ENCODE measurements around the gene FGFR3.
A peak's percentile ranks its signal among the peaks of the same experiment; 100 is the strongest.
"Not testable (repeated sequence)": the region's sequence is repeated elsewhere in the genome, so short reads cannot be mapped to it uniquely, and the experiment has no call there.

Gene FGFR3

GRCh38 chr4:1833307-1834046 lies 40.4 kb downstream of the FGFR3 start:
- no peaks in the 10 kb centered on the region for H3K9me3 Mint-ChIP-seq
- no peak for DNase-seq
- H3K4me3 Mint-ChIP-seq: no peak overlapping the region
- H3K4me1 Mint-ChIP-seq (ENCODE audit: low read depth): no peaks in the 10 kb centered on the region
- H3K36me3 Mint-ChIP-seq (ENCODE audit: low read depth): peaks cover 85% of the 10 kb centered on the region
- no peak overlapping the region for H3K27ac Mint-ChIP-seq
- no peaks in the 10 kb centered on the region for H3K27me3 Mint-ChIP-seq

GRCh38 chr4:1834047-1834775 lies 41.1 kb downstream of the FGFR3 start:
- Mint-ChIP-seq H3K27me3 (no peaks in the 10 kb centered on the region), H3K27ac (no peak overlapping the region), H3K36me3 (ENCODE audit: low read depth) (peaks cover 91% of the 10 kb centered on the region)

DNA sequence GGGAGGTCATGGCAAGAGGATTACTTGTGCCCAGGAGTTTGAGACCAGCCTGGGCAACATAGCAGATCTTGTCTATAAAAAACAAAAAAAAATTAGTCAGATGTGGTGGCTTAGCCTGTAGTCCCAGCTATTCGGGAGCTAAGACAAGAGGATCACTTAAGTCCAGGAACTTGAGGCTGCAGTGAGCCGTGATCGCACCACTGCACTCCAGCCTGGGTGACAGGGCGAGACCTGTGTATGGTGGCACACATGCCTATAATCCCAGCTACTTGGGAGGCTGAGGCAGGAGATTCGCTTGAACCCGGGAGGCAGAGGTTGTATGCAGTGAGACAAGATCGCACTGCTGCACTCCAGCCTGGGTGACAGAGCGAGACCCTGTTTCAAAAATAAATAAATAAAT lies 42.7 kb downstream of the FGFR3 start:
- H3K36me3 Mint-ChIP-seq (ENCODE audit: low read depth): peaks cover 90% of the 10 kb centered on the region
- not testable (repeated sequence) for H3K27ac Mint-ChIP-seq; H3K9me3 Mint-ChIP-seq; H3K4me1 Mint-ChIP-seq (ENCODE audit: low read depth); H3K27me3 Mint-ChIP-seq; H3K4me3 Mint-ChIP-seq; DNase-seq

More at GRCh38 chr4:1834047-1834775, 41.1 kb downstream of the FGFR3 start:
- Mint-ChIP-seq H3K4me3 (no peak overlapping the region), H3K9me3 (no peaks in the 10 kb centered on the region), H3K4me1 (ENCODE audit: low read depth) (no peaks in the 10 kb centered on the region)
- DNase-seq: no peak

- peaks cover 90% of the 10 kb centered on the region for H3K36me3 Mint-ChIP-seq (ENCODE audit: low read depth)
These were observed 43.6 kb downstream of the FGFR3 start for GRCh38 chr4:1836650-1837049.

DNA sequence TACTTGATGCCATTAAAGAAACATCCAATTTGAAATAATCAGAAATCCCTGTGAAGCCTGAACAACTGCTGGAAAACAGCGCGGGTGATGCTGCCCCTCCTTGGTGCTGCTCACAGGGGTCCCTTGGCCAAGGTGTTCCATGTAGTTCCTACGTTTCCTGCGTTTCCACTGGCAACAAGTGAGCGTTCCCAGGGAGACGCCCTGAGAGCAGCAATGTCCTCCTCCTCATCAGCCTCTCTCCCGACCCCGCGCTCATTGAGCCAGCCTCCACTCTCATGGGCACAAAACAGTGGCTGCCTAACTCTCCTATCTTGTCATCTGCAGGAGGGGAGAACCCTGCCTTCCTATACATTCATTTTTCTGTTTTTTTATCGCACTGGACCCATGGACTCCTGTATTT lies 44.0 kb downstream of the FGFR3 start:
- Mint-ChIP-seq H3K27ac (no peak overlapping the region), H3K9me3 (no peaks in the 10 kb centered on the region), H3K4me3 (no peak overlapping the region), H3K27me3 (no peaks in the 10 kb centered on the region), H3K36me3 (ENCODE audit: low read depth) (peaks cover 90% of the 10 kb centered on the region), H3K4me1 (ENCODE audit: low read depth) (peaks cover 4% of the 10 kb centered on the region)
- no peak for DNase-seq

More at GRCh38 chr4:1836650-1837049, 43.6 kb downstream of the FGFR3 start:
- Mint-ChIP-seq H3K4me3 (no peak overlapping the region), H3K27ac (no peak overlapping the region), H3K9me3 (no peaks in the 10 kb centered on the region), H3K4me1 (ENCODE audit: low read depth) (peaks cover 2% of the 10 kb centered on the region), H3K27me3 (no peaks in the 10 kb centered on the region)
- DNase-seq: no peak

GRCh38 chr4:1839282-1839681 lies 46.2 kb downstream of the FGFR3 start:
- Mint-ChIP-seq H3K27ac (no peak overlapping the region), H3K4me3 (no peak overlapping the region), H3K36me3 (ENCODE audit: low read depth) (peaks cover 91% of the 10 kb centered on the region), H3K9me3 (no peaks in the 10 kb centered on the region), H3K4me1 (ENCODE audit: low read depth) (peaks cover 9% of the 10 kb centered on the region), H3K27me3 (no peaks in the 10 kb centered on the region)
- no peak for DNase-seq

- no peak for DNase-seq
- peak overlapping the region; percentile 29 for H3K27ac Mint-ChIP-seq
- H3K4me1 Mint-ChIP-seq (ENCODE audit: low read depth): peaks cover 9% of the 10 kb centered on the region
- H3K36me3 Mint-ChIP-seq (ENCODE audit: low read depth): peaks cover 88% of the 10 kb centered on the region
- H3K4me3 Mint-ChIP-seq: no peak overlapping the region
- no peaks in the 10 kb centered on the region for H3K27me3 Mint-ChIP-seq
- no peaks in the 10 kb centered on the region for H3K9me3 Mint-ChIP-seq
These were observed 48.3 kb downstream of the FGFR3 start for GRCh38 chr4:1841201-1841886.

GRCh38 chr4:1841887-1842210 lies 48.8 kb downstream of the FGFR3 start:
- no peaks in the 10 kb centered on the region for H3K9me3 Mint-ChIP-seq
- peaks cover 9% of the 10 kb centered on the region for H3K4me1 Mint-ChIP-seq (ENCODE audit: low read depth)
- H3K27ac Mint-ChIP-seq: peak overlapping the region; percentile 29
- DNase-seq: no peak
- H3K4me3 Mint-ChIP-seq: no peak overlapping the region
- no peaks in the 10 kb centered on the region for H3K27me3 Mint-ChIP-seq
- peaks cover 88% of the 10 kb centered on the region for H3K36me3 Mint-ChIP-seq (ENCODE audit: low read depth)

DNA sequence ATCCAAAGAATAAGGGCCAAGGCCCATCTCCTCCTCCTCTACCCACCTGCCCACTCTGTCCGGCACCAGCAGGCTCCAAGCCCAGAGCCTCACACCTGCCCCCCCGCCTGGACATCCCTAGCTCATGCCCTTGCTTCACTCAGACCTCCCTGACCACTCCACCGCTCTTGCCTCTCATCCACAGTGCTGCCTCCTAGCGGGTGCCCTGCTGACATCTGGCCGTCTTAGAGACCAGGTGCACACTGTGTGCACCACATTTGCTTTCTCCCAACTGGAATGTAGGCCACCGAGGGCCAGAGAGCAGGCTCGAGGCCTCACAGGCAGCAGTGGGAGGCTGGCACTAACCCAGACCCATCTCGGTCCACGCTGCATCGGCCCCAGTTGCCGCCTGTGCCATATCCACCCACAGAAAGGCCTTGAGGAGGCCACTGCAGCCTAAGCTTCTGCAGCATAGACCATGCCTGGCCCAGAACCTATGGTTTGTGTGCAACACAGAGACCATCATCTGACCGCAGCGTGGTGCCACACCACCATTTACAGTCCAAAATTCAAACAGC lies 49.3 kb downstream of the FGFR3 start:
- Mint-ChIP-seq H3K27me3 (no peaks in the 10 kb centered on the region), H3K4me1 (ENCODE audit: low read depth) (peaks cover 9% of the 10 kb centered on the region), H3K36me3 (ENCODE audit: low read depth) (peaks cover 88% of the 10 kb centered on the region), H3K9me3 (no peaks in the 10 kb centered on the region), H3K4me3 (no peak overlapping the region), H3K27ac (no peak overlapping the region)
- DNase-seq: no peak

GRCh38 chr4:1842993-1843448 lies 49.9 kb downstream of the FGFR3 start:
- Mint-ChIP-seq H3K4me1 (ENCODE audit: low read depth) (peaks cover 9% of the 10 kb centered on the region), H3K36me3 (ENCODE audit: low read depth) (peaks cover 86% of the 10 kb centered on the region), H3K27me3 (no peaks in the 10 kb centered on the region), H3K9me3 (no peaks in the 10 kb centered on the region), H3K27ac (no peak overlapping the region), H3K4me3 (no peak overlapping the region)
- no peak for DNase-seq

DNA sequence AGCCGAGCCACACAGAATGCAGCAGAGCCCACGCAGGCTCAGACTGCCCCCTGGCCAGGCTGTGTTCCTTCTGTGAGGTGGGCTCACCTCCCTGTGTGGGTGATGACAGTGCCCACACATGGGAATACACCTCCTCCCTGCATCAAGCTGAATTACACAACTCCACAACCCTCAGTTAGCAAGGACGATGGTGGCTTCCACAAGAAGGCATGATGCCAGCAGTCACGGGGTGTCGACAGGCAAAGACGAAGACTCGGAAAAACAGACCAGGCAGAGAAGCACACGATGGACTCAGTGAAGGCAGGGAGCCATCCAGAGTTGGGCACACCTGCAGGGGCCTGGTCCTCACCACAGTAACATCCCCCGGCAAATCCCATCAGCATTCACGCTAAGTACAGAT lies 50.8 kb downstream of the FGFR3 start:
- Mint-ChIP-seq H3K27me3 (no peaks in the 10 kb centered on the region), H3K27ac (no peak overlapping the region), H3K36me3 (ENCODE audit: low read depth) (peaks cover 83% of the 10 kb centered on the region), H3K9me3 (no peaks in the 10 kb centered on the region), H3K4me3 (no peak overlapping the region), H3K4me1 (ENCODE audit: low read depth) (peaks cover 9% of the 10 kb centered on the region)
- DNase-seq: no peak

DNA sequence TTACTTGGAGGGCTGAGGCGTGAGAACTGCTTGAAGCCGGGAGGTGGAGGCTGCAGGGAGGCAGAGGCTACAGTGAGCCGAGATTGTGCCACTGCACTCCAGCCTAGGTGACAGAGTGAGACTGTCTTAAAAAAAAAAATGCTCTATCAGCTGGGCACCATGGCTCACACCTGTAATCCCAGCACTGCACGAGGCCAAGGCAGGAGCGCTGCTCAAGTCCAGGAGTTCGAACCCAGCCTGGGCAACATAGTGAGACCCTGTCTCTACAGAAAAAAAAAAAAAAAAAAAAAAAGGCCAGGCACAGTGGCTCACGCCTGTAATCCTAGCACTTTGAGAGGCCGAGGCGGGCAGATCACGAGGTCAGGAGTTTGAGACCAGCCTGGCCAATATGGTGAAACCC lies 51.5 kb downstream of the FGFR3 start:
- H3K27me3 Mint-ChIP-seq; DNase-seq; H3K27ac Mint-ChIP-seq; H3K4me3 Mint-ChIP-seq; H3K9me3 Mint-ChIP-seq; H3K4me1 Mint-ChIP-seq (ENCODE audit: low read depth): not testable (repeated sequence)
- H3K36me3 Mint-ChIP-seq (ENCODE audit: low read depth): peaks cover 76% of the 10 kb centered on the region

GRCh38 chr4:1846580-1846979 lies 53.5 kb downstream of the FGFR3 start:
- H3K27ac Mint-ChIP-seq: no peak overlapping the region
- H3K4me3 Mint-ChIP-seq: no peak overlapping the region
- H3K36me3 Mint-ChIP-seq (ENCODE audit: low read depth): peaks cover 68% of the 10 kb centered on the region
- no peak for DNase-seq
- H3K9me3 Mint-ChIP-seq: no peaks in the 10 kb centered on the region
- H3K4me1 Mint-ChIP-seq (ENCODE audit: low read depth): peaks cover 20% of the 10 kb centered on the region
- H3K27me3 Mint-ChIP-seq: no peaks in the 10 kb centered on the region

- Mint-ChIP-seq H3K4me1 (ENCODE audit: low read depth) (peaks cover 40% of the 10 kb centered on the region), H3K36me3 (ENCODE audit: low read depth) (peaks cover 60% of the 10 kb centered on the region), H3K27ac (peak overlapping the region; percentile 52), H3K9me3 (no peaks in the 10 kb centered on the region), H3K27me3 (no peaks in the 10 kb centered on the region), H3K4me3 (no peak overlapping the region)
- no peak for DNase-seq
These were observed 57.2 kb downstream of the FGFR3 start for GRCh38 chr4:1850276-1850675.
